GM21367 (cell line): ENCODE data around the gene CATSPERD.
A peak's percentile ranks its signal among the peaks of the same experiment; 100 is the strongest.

ENCODE experiments used
- ATAC-seq: cut with Tn5 transposase; IDR thresholded peaks from one replicate; pipeline ENCODE4 v1.9.1; 2021; ENCODE audit not compliant: unreplicated experiment

Gene CATSPERD, protein sequence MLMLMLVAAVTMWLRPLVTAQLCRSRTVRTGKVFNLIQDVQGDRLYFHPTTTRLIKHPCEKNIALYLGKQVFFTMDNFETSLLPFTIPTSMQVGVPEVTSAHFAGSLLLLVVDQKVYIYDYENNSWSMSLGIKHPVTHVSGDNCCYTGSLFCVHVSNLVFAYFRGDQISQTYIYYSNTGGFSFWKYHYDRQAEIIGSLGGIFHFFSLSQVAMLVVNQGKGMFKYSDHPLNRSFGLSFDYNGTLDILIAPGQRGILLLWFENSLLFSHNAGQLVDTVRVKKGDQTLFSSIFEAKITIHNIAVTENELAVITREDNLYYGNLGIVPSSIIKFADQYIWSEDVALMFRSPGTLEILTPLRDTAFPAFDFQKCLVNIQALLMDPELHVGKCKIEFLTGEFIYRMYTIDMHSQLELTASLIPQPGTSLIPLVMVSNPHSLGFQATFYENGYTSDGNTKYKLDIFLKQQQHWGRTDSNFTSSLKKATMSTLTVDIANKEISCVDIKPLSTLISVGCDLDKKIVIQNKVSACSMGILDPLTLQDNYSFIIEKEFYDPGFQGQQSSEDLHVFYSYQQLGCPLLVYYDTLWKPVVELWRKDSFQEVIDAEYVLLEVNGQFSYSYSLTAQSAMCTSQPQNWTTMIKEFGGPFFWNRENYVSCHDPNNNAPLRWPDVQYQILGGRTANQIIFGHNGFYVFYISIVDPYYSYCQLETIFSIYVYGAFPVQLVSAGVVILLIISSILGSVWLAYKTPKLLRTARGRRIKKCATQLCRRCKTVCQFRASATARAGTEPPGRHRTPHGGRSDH

DNA sequence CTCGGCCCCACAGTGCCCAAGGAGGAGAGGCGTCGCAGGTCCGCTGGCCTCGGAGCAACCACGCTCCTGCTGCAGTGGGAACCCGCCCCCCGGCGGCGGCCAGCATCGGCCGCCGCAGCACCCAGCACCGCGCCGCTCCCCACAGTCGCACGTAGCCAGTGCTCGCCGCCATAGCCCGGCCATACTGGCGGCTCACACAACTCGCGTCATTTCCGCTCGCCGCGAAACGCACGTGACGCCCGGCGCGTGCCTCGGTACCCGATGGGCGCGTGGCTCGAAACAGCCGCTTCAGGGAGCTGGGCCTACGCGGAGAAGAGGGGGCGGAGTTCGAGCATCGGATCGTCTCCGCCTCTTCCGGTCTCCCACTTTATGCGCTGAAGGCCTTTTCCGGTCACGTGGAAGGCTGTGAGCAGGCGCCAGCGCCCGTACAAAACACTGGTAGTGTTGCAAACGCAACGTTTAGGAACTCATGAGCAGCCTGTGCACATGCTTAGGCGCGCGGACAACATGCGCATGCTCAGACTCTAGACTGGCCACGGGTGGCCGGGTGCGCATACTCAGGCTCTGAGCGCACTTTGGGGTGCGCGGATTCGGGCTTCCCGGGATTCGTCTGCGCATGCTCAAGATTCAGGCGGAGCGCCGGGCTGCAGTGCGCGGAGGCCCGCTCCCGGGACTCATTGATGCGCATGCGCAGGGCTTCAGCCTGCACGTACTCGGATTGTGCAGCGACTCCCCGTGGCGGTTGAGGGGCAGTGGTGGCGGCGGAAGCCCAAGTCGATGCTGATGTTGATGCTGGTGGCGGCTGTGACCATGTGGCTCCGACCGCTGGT lies at the start of gene CATSPERD, which contains the start of gene LONP1:
Gene CATSPERD, plus strand, starts transcription at position 677 of the 830 bp plus-strand sequence. Its CDS starts 101 bp downstream, at position 778.
Gene LONP1, minus strand, starts transcription at position 186 of the 830 bp plus-strand sequence. Its CDS starts 14 bp downstream, at position 172.
- peak; percentile 81 for ATAC-seq

DNA sequence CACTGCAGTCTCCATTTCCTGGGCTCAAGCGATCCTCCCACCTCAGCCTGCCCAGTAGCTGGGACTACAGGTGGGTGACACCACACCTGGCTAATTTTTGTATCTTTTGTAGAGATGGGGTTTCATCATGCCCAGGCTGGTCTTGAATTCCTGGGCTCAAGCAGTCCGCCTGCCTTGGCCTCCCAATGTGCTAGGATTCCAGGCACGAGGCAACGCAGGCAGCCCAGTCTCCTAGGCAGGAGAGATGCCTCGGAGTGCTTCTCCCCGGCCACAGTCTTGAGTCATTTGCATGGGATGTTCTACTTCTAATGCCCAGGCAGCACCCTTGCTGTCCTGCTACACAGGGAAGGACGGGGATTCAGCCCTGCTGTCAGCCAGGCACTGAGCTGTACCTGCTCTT lies 48.8 kb upstream of the CATSPERD start:
- no peak for ATAC-seq

DNA sequence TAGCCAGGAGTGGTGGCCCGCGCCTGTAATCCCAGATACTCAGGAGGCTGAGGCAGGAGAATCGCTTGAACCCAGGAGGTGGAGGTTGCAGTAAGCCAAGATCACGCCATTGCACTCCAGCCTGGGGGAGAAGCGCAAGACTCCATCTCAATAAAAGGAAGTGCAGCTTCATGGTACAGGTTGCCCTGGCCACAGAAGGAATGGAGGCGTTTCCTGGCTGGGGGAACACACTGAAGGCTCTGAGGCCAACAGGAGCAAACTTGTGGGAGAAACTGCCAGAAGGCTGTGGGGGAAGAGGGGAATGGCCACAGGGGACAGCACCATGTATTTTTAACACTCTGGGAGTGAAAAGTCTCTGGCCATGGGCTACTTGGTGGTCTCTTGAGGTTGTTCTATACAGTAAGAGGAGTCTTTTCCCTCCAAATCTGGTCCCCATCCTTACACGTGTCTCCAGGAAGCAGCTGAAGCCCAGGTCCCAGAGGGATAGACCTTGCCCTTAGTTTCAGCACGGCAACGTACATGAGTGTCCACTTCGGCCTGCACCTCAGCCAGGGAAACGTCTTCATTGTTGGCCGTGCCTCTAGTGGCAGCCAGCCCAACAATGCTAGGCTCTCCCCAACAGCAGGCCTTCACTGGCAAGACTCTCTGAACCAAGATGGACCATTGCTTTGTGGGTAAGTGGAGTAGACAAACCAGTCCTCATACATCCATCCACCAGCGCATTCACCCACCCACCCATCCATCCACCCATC lies 47.6 kb upstream of the CATSPERD start:
- no peak for ATAC-seq

DNA sequence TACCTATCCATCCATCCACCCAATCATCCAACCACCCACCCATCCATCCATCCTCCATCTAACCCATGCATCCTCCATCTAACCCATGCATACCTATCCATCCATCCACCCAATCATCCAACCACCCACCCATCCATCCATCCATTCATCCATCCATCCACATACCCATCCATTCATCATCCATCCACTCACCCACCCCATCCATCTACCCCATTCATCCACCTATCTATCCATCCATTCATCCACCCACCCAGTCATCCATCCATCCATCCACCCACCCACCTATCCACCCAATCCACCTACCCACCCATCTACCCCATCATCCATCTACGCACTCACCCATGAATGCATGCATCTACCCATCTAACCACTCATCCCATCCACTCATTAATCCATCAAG lies 46.7 kb upstream of the CATSPERD start:
- no peak for ATAC-seq

DNA sequence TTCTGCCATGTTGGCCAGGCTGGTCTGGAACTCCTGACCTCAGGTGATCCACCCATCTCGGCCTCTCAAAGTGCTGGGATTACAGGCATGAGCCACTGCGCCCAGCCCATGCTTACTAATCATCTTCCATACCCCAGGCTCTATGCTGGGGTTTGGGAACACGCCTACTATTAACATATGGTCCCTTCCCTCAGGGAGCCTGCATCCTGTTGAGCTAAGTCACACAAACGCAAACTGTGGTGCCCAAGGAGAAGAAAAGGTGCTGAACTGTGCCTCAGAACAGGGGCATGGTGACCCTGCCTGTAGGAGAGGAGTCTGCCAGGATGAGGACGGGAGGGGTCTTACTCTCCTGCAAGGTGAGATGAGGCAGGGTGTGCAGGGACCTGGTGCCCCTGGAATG lies 45.7 kb upstream of the CATSPERD start:
- ATAC-seq = no peak

DNA sequence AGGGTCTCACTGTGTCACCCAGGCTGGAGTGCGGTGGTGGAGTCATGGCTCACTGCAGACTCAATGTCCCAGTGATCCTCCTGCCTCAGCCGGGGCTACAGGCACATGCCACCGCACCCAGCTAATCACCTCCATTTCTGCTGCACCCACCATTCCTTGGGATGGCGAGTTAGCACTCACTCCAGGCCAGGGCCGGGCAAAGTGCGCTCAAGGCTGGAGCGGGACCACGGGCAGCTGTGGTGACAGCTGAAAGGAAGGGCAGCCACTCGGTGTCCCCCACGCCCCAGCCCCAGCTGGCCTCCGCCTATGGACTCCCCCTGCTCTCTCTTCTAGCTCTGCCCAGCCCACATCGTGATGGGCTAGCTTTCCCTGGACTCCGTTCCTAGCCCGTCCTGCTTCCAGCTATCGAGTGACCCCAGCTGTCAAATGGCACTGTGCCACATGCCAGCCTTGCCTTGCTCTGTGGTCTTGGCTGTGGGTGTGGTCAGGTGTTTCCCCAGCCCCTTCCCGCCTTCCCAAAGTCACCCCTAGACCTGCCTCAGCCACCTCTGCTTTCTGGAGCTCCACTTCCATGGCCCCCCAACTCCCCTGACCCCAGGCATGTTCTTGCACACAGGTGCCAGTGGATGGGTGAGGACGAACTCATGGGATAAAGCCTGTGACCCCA lies 44.2 kb upstream of the CATSPERD start:
- ATAC-seq = no peak

DNA sequence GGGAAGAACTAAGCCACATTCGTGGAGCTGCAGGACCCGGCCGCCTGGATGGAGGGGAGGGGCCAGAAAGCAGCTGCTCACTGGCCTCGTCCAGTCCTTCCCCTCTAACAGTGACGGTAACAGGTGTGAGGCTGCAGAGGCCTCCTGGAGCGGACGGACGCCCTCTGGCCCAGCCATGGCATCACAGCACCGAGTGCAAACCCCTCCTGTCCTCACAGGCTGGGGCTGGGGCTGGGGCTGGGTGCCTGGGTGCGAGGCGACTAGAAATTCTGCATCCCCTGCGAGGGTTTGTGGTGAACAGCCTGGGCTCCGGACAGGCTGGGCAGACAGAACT lies 43.7 kb upstream of the CATSPERD start:
- ATAC-seq = no peak

DNA sequence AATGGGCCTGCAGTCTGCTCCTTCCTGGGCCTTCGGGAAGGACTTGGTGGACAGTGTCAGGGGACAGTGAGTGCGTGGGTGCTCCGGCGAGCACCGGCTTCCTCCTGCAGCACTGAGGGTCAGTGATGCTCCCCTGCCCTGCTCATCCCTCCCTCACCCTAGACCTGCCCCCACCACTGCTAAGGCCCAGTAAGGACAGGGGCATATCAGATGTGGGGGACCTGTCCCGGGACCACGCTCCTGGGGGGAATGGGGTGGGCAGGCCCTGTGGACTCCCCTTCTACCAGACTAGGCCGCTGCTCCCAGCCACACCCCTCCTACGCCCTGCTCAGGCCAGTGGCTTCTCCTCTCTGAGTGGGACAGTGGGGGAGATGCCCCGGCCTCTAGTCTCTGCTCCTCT lies 43.3 kb upstream of the CATSPERD start:
- ATAC-seq = no peak

DNA sequence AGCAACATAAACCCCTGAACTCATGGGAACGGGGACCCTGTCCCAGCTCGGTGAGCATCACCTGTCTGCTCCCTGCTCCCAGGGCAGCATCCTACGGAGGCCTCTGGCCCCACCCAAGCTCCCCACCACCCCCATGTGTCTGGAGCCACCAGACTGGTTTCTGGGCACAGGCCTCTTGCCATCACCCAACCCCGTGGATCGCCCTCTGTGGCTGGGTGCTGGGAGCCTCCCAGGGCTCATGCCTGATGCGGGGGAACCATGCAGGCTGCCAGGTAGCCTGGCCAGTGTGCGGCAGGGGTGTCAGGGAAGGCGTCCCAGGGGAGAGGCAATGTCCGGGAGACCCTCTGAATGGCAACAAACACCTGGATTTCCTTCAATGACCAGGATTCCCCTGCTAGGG lies 42.9 kb upstream of the CATSPERD start:
- no peak for ATAC-seq

DNA sequence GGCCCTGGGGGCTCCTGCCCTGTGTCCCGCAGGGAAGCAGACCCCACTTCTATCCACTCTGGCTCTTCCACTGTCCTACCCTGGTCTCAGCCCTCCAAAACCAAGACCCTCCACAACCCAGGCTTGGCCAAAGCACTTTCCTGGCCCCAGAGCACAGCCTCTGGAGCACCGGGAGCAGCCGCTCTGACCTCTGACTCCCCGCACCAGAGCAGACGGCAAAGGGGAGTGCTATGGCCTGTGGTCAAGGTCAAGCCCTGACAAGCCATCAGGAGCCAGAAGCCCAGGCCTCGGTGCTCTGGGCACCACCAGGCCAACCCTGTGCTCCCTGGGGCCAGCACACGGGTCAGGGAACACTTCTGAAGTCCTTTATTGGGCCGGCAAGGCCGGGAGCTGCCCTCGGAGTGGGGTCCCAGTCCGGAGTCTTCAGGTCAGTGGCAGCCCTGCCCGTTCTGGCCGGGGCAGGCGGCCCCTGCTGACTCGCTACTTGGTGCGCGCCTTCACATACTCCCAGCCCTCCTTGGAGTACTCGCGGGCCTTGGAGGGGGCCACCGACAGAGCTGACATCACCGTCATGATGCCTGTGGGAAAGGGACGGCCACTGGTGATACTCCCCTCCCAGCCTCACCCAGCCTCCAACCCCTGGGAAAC lies 42.2 kb upstream of the CATSPERD start:
- ATAC-seq = no peak

DNA sequence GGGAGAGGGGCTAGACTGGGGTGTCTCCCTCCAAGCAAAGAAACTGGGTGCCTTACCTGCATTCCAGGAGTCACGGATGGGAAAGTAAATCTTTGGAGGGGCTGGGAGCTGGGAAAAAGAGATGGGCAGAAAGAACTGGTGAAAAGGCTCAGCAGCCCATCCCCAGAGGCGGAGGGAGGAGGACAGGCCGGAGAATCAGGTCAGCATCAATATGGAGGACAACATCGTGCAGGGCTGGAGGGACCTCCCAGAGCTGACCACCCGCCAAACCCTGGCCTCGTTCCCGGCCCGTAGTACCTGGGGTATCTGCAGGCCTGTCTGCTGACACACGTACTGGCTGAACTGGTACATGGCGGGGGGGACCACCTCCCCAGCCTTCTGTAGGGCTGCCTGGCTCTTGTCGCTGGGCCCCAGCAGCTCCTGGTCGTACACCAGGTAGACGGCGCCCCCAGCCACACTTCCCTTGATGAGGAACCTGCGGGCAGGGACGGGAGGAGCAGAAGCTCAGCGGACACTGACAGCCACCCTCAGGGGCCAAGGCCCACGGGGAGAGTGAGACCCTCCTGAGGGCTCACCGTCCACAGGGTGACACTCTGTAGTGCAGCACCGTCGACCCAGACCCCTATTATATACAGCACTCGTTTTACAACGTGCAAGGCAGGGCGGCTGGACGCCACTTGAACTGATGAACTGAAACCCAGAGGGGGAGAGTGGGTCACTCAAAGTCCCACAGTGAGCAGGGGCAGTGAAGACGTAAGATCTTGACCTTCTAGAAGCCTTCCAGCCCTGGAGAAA lies 41.0 kb upstream of the CATSPERD start:
- ATAC-seq = no peak

DNA sequence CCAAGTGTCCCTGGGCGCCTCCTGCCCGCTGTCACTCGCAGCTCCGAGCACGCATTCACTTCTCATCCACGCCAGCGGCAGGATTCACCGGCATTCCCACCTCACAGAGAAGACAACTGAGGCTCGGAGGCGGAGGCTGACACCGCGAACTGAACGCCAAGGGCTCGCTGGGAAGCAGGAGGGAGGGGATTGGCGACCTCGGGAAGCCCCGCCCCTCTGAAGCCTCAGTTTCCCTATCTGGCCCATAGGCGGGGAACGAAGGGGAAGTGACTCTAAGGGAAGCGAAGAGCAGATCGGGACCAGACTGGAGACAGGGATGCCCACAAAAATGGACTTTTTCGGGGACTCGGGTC lies 40.4 kb upstream of the CATSPERD start:
- no peak for ATAC-seq

DNA sequence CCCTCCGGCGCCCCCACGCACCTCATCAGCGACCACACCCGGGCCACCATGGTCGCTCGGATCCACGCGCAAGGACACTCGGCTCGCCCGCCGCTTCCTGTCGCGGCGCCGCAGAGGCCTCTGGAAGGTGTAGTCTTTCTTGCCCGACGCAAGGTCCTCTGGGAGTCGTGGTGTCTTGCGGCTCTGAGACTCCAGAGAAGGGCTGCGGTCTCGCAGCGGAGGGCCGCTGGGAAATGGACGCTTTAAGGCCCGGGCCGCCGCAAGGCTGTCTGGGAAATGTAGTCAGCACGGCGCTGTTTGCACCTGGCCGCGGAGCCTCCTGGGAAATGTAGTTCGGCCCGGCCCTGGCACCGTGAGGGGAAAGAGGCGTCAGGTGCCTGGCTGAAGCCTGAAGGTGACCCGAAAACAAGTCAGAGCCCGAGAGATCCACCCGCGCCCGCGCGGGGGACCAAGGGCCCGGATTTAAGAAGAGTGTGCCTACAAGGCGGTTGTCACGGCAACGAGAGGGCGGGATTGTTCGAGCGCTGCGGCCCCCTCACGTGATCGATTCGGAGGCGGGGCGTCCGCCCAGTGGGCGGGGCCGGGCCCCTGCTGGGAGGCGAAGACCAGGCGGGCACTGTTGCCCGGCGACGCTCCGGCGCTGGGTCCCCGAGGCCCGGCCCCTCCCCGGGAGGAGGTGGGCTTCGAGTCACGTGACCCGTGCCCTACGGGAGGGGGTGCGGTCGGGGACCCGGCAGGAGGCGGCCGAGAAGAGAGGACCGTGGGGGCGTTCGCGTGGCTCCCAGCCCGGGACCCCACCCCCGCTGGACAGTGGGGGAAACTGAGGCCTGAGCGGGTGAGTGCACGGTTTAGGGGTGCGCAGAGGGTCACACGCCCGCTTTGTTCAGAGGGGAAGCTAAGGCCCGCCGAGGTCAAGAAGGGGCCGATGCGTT lies 39.7 kb upstream of the CATSPERD start, which contains the start of the genes HSD11B1L and MICOS13:
Gene HSD11B1L, plus strand, starts transcription at position 591 of the 932 bp plus-strand sequence. CDS start 3,806 bp downstream, outside the sequence.
Gene MICOS13, minus strand, starts transcription at position 80 of the 932 bp plus-strand sequence. Its CDS starts 30 bp downstream, at position 50.
- ATAC-seq = peak; percentile 81

DNA sequence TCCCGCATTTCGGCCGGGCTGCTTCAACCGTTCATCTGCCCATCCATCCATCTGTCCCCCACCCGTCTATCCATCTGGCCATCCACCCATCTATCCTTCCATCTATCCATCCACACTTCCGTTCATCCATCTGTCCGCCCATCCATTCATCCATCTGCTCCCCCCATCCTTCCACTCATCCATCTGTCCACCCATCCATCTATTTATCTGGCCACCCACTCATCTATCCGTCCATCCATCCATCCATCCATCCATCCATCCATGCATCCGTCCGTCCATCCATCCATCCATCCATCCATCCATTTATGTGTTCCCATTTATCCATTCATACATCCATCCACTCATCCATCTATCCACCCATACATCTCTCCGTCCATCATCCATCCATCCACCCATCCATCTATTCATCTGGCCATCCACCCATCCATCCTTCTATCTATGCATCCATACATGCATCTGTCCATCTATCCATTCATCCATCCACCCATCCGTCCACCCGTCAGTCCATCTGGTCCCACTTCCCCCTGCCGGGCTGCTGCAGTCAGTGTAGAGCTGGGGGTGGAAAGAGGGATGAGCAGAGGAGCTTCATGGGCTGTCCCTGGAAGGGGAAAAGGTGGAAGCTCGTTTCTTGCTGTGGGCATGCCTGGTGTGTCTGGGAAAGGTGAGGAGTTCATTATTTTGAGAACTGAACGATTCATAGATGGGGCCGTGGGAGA lies 38.9 kb upstream of the CATSPERD start:
- ATAC-seq = no peak

DNA sequence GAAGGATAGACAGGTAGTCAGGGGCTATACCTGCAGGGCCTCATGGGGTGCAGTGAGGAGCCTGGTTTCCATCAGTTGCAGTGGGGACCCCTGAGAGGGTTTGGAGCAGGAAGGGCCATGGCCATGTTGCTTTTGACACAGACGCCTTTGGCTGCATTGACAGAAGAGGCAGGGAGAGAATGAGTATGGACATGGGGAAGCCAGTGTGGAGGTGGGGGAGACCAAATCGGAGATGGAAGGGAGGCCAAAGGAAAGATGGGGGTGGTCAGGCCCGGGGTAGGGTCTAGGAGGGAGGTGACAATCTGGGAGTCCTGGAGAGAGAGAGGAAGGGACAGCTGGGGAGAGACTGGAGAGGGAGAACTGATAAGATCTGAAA lies 38.3 kb upstream of the CATSPERD start:
- no peak for ATAC-seq

DNA sequence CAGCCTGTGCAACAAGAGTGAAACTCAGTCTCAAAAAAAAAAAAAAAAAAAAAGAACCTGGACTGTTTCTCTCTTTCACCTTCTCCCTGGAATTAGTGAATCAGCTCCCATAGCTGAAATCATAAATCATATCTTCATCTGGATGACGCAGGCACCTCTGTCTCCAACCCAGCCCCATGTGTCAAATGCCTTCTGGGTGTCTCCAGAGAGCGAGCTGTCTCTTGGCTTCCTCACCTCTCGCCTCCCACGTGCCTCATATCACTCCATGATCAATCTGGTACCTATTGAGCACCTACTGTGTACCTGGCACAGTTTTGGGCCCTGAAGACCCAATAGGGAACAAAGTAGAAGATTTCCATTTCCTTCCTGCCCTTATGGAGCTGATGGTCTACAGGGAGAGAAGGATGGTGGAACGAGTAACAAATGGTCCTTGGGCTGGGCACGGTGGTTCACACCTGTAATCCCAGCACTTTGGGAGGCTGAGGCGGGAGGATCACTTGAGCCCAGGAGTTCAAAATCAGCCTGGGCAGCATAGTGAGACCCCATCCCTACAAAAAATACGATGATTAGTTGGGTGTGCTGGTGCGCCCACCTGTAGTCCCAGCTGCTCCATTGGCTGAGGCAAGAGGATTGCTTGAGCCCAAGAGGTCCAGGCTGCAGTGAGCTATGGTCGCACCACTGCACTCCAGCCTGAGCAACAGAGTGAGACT lies 37.1 kb upstream of the CATSPERD start:
- ATAC-seq = no peak
